ENCODE data around the gene PSD4.

The PSD4 gene

GRCh38 chr2:113215056-113215455, 41.3 kb downstream of the PSD4 start:
- no peak for DNase-seq
- H3F3A ChIP-seq (ENCODE audit: insufficient read depth, low read length), result no peaks in the 10 kb centered on the region
- no peak overlapping the region for H3K4me2 ChIP-seq (ENCODE audit: low read depth, low read length)
- H3K4me1 ChIP-seq (ENCODE audit: low read length), result no peaks in the 10 kb centered on the region
- H3K9me3 ChIP-seq (replicated peaks; ENCODE audit: insufficient read depth, low read length), result no peaks in the 10 kb centered on the region
- H3K9me2 ChIP-seq (replicated peaks; ENCODE audit: insufficient read depth, low read length), result no peaks in the 10 kb centered on the region
- H4K20me1 ChIP-seq (ENCODE audit: insufficient read depth, low read length), result no peaks in the 10 kb centered on the region
- TF ChIP-seq EZH2phosphoT487 (IDR thresholded peaks at IDR 0.05; ENCODE audit: low read length) (no peak), EZH2 (optimal IDR thresholded peaks at IDR 0.05; ENCODE audit: low read depth, low read length) (no peak)
- TF ChIP-seq, protein P1, sequence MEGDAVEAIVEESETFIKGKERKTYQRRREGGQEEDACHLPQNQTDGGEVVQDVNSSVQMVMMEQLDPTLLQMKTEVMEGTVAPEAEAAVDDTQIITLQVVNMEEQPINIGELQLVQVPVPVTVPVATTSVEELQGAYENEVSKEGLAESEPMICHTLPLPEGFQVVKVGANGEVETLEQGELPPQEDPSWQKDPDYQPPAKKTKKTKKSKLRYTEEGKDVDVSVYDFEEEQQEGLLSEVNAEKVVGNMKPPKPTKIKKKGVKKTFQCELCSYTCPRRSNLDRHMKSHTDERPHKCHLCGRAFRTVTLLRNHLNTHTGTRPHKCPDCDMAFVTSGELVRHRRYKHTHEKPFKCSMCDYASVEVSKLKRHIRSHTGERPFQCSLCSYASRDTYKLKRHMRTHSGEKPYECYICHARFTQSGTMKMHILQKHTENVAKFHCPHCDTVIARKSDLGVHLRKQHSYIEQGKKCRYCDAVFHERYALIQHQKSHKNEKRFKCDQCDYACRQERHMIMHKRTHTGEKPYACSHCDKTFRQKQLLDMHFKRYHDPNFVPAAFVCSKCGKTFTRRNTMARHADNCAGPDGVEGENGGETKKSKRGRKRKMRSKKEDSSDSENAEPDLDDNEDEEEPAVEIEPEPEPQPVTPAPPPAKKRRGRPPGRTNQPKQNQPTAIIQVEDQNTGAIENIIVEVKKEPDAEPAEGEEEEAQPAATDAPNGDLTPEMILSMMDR (IDR thresholded peaks at IDR 0.05; ENCODE audit: low read length), result no peak
- H2AFZ ChIP-seq (ENCODE audit: low read length), result no peak overlapping the region
- no peaks in the 10 kb centered on the region for H3K79me2 ChIP-seq (ENCODE audit: low read length)
- H3K9ac ChIP-seq (ENCODE audit: low read length), result no peak overlapping the region
- no peak overlapping the region for H3K27ac ChIP-seq (ENCODE audit: low read length)
- no peaks in the 10 kb centered on the region for H3K36me3 ChIP-seq (replicated peaks; ENCODE audit: insufficient read depth, low read length)
- no peaks in the 10 kb centered on the region for H3K27me3 ChIP-seq (replicated peaks; ENCODE audit: insufficient read depth, low read length)
- no peak overlapping the region for H3K4me3 ChIP-seq (ENCODE audit: low read length)

GRCh38 chr2:113216321-113216720, 42.5 kb downstream of the PSD4 start:
- TF ChIP-seq EZH2phosphoT487 (IDR thresholded peaks at IDR 0.05; ENCODE audit: low read length), result no peak
- TF ChIP-seq EZH2 (optimal IDR thresholded peaks at IDR 0.05; ENCODE audit: low read depth, low read length), result no peak
- TF ChIP-seq, protein P1 (IDR thresholded peaks at IDR 0.05; ENCODE audit: low read length), result no peak
- DNase-seq, result no peak
- no peaks in the 10 kb centered on the region for H3K27me3 ChIP-seq (replicated peaks; ENCODE audit: insufficient read depth, low read length)
- no peaks in the 10 kb centered on the region for H3K4me1 ChIP-seq (ENCODE audit: low read length)
- no peaks in the 10 kb centered on the region for H3K36me3 ChIP-seq (replicated peaks; ENCODE audit: insufficient read depth, low read length)
- H3K4me3 ChIP-seq (ENCODE audit: low read length), result no peak overlapping the region
- H3K9me3 ChIP-seq (replicated peaks; ENCODE audit: insufficient read depth, low read length), result no peaks in the 10 kb centered on the region
- no peak overlapping the region for H2AFZ ChIP-seq (ENCODE audit: low read length)
- no peak overlapping the region for H3K27ac ChIP-seq (ENCODE audit: low read length)
- H3F3A ChIP-seq (ENCODE audit: insufficient read depth, low read length), result no peaks in the 10 kb centered on the region
- H3K4me2 ChIP-seq (ENCODE audit: low read depth, low read length), result no peak overlapping the region
- no peaks in the 10 kb centered on the region for H4K20me1 ChIP-seq (ENCODE audit: insufficient read depth, low read length)
- H3K9me2 ChIP-seq (replicated peaks; ENCODE audit: insufficient read depth, low read length), result no peaks in the 10 kb centered on the region
- no peaks in the 10 kb centered on the region for H3K79me2 ChIP-seq (ENCODE audit: low read length)
- no peak overlapping the region for H3K9ac ChIP-seq (ENCODE audit: low read length)

DNA sequence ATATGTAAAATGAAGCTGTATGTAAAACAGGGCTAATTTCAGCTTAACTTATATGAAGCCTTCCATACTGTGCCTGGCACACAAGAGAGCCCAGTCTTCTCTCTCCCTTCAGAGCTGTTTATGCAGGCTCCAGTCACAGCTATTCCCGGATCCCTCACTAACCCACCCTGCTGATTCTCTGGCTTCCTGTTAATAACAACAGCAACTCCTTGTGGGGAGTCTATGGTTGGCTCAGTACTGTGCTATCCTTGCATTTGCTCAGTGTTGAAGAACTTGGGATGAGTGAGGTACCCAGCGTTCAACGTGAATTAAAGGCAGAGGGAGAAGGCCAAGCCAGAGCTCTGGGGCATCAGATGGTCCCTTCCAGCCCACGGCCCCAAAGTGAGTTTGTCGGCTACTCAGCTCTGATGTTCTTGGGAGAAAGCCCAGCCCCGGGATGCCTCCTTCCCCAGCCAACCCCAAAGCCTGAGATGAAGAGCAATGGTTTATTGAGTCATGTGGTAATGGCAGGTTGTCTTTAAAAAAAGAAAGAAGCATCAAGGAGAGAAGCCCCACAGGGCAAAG, 43.2 kb downstream of the PSD4 start:
- no peak overlapping the region for H3K27ac ChIP-seq (ENCODE audit: low read length)

More for the DNA sequence above, 43.2 kb downstream of the PSD4 start:
- no peaks in the 10 kb centered on the region for H3K36me3 ChIP-seq (replicated peaks; ENCODE audit: insufficient read depth, low read length)
- H3K9me2 ChIP-seq (replicated peaks; ENCODE audit: insufficient read depth, low read length), result no peaks in the 10 kb centered on the region
- no peaks in the 10 kb centered on the region for H3K4me1 ChIP-seq (ENCODE audit: low read length)
- TF ChIP-seq EZH2phosphoT487 (IDR thresholded peaks at IDR 0.05; ENCODE audit: low read length) (no peak), EZH2 (optimal IDR thresholded peaks at IDR 0.05; ENCODE audit: low read depth, low read length) (no peak)
- TF ChIP-seq, protein P1 (IDR thresholded peaks at IDR 0.05; ENCODE audit: low read length), result no peak
- no peaks in the 10 kb centered on the region for H3K27me3 ChIP-seq (replicated peaks; ENCODE audit: insufficient read depth, low read length)
- H3K4me3 ChIP-seq (ENCODE audit: low read length), result no peak overlapping the region
- no peak overlapping the region for H3K4me2 ChIP-seq (ENCODE audit: low read depth, low read length)
- no peaks in the 10 kb centered on the region for H3K9me3 ChIP-seq (replicated peaks; ENCODE audit: insufficient read depth, low read length)
- no peaks in the 10 kb centered on the region for H3K79me2 ChIP-seq (ENCODE audit: low read length)
- H3K9ac ChIP-seq (ENCODE audit: low read length), result no peak overlapping the region
- H3F3A ChIP-seq (ENCODE audit: insufficient read depth, low read length), result no peaks in the 10 kb centered on the region
- no peak for DNase-seq
- H4K20me1 ChIP-seq (ENCODE audit: insufficient read depth, low read length), result no peaks in the 10 kb centered on the region
- no peak overlapping the region for H2AFZ ChIP-seq (ENCODE audit: low read length)
